ENCODE results near the gene MYO15A.

The MYO15A gene

DNA sequence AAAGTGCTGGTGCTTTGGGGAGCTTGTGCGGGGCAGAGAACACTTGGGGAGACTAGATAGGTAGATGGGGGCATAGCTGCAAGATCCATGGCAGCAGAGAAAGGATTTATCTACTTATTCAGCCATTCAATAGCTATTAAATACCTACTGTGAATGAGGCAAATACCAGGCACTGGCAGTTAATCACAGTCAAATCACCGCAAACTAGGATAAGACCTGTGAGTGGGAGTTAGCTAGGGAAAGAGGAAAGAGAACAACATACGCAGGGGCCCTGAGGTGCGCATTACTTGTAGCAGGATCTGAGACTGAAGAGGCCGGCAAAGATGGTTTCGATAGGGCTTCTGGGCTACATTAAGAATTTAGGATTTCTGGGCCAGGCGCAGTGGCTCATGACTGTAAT, 71.2 kb downstream of the MYO15A start:
- TF ChIP-seq YY1 (IDR thresholded peaks at IDR 0.05; ENCODE audit: insufficient read depth, insufficient read length) (no peak), SUZ12 (IDR thresholded peaks at IDR 0.05; ENCODE audit: extremely low read depth, insufficient read depth, insufficient read length) (no peak), ZNF274 (IDR thresholded peaks at IDR 0.05; ENCODE audit: low read depth, low read length) (no peak)
- Histone ChIP-seq H3K27me3 (ENCODE audit: insufficient read depth, insufficient read length) (no peaks in the 10 kb centered on the region), H3K4me1 (ENCODE audit: insufficient read depth, insufficient read length) (peaks cover 2% of the 10 kb centered on the region), H3K9me3 (ENCODE audit: insufficient read depth, low read length) (no peaks in the 10 kb centered on the region), H3K9ac (ENCODE audit: insufficient read length, low read depth) (no peak overlapping the region), H3K36me3 (ENCODE audit: insufficient read depth, insufficient read length, low read length) (no peaks in the 10 kb centered on the region), H3K4me3 (ENCODE audit: insufficient read length, low read depth) (no peak overlapping the region)
- DNase-seq (ENCODE audit: low read depth, low spot score), result no peak

DNA sequence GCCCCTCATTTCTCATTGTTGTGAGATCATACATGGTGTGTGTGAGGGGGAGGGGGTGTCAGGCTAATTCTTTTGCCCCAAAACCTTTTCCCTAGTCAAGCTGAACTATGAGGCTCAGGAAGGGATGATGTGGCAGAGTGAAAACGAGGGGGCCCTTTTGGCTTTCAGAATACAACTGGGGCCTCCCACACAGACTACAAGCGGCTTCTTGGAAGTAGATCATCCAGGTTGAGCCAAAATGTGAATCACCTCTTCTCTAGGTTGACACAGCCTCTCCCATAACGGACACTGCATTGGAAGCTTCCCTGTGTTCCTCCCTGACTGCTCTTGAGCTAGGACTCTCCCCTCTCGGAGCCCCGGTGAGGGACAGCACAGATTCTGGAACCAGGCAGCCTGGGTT, 72.8 kb downstream of the MYO15A start:
- no peaks in the 10 kb centered on the region for H3K9me3 ChIP-seq (ENCODE audit: insufficient read depth, low read length)
- no peaks in the 10 kb centered on the region for H3K27me3 ChIP-seq (ENCODE audit: insufficient read depth, insufficient read length)
- no peak overlapping the region for H3K9ac ChIP-seq (ENCODE audit: insufficient read length, low read depth)
- H3K4me1 ChIP-seq (ENCODE audit: insufficient read depth, insufficient read length), result peaks cover 2% of the 10 kb centered on the region
- peaks cover 10% of the 10 kb centered on the region for H3K36me3 ChIP-seq (ENCODE audit: insufficient read depth, insufficient read length, low read length)
- TF ChIP-seq YY1 (IDR thresholded peaks at IDR 0.05; ENCODE audit: insufficient read depth, insufficient read length), result no peak
- TF ChIP-seq ZNF274 (IDR thresholded peaks at IDR 0.05; ENCODE audit: low read depth, low read length), result no peak
- no peak for TF ChIP-seq SUZ12 (IDR thresholded peaks at IDR 0.05; ENCODE audit: extremely low read depth, insufficient read depth, insufficient read length)
- H3K4me3 ChIP-seq (ENCODE audit: insufficient read length, low read depth), result no peak overlapping the region
- DNase-seq (ENCODE audit: low read depth, low spot score), result no peak

DNA sequence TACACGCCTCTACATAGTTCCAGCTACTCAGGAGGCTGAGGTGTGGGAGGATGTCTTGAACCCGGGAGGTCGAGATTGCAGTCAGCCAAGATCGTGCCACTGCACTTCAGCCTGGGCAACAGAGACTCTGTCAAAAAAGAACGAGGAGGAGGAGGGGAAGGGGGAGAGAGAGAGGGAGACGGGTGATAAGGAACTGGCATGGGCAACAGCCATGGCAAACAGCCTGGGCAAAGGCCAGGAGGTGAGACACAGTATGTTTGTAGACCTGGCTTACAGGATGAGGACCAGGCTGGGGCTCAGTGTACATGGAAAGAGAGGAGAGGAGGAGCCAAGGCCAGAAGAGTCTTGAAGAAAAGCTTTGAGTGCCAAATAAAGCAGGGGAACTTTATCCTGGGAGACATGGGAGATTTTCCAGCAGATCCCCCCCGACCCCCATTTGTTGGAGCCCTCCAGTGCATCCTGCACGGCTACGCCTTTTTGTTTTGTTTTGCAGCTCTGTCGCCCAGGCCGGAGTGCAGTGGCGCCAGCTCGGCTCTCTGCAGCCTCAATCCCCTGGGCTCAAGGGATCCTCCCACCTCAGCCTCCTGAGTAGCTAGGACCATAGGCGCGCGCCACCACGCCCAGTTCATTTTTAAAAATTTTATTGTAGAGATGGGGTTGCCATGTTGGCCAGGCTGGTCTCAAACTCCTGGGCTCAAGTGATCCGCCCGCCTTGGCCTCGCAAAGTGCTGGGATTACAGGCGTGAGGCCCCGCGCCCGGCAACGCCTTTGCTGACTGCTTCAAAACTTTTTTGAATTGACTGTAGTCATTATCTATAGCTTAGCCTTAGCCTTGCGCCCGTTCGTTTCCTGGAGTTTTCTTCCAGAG, 73.8 kb downstream of the MYO15A start:
- Histone ChIP-seq H3K36me3 (ENCODE audit: insufficient read depth, insufficient read length, low read length) (peaks cover 20% of the 10 kb centered on the region), H3K4me1 (ENCODE audit: insufficient read depth, insufficient read length) (peaks cover 5% of the 10 kb centered on the region), H3K9ac (ENCODE audit: insufficient read length, low read depth) (peak overlapping the region; percentile 89), H3K4me3 (ENCODE audit: insufficient read length, low read depth) (peak overlapping the region; percentile 68), H3K27me3 (ENCODE audit: insufficient read depth, insufficient read length) (no peaks in the 10 kb centered on the region), H3K9me3 (ENCODE audit: insufficient read depth, low read length) (no peaks in the 10 kb centered on the region)
- no peak for DNase-seq (ENCODE audit: low read depth, low spot score)
- no peak for TF ChIP-seq YY1 (IDR thresholded peaks at IDR 0.05; ENCODE audit: insufficient read depth, insufficient read length)
- no peak for TF ChIP-seq SUZ12 (IDR thresholded peaks at IDR 0.05; ENCODE audit: extremely low read depth, insufficient read depth, insufficient read length)
- TF ChIP-seq ZNF274 (IDR thresholded peaks at IDR 0.05; ENCODE audit: low read depth, low read length), result no peak

DNA sequence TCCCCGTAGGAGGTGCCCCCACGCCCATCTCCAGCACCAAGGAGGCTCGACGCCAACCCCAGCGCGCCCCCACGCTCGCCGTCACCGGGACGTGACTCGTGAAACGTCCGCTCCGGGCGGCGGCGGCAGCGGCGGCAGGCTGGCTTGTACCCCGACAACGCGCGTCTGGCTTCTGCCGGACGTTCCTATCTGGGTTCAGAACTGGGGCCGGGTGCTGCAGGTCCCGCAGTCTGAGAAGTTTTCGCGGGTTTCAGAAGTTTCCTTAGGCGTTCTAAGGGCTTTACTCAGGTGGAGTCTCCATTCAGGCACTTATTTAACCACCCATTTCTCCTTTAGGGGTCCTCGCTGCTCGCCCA, 74.4 kb downstream of the MYO15A start:
- Histone ChIP-seq H3K36me3 (ENCODE audit: insufficient read depth, insufficient read length, low read length) (peaks cover 26% of the 10 kb centered on the region), H3K9ac (ENCODE audit: insufficient read length, low read depth) (peak overlapping the region; percentile 89), H3K4me3 (ENCODE audit: insufficient read length, low read depth) (peak overlapping the region; percentile 68), H3K27me3 (ENCODE audit: insufficient read depth, insufficient read length) (no peaks in the 10 kb centered on the region), H3K9me3 (ENCODE audit: insufficient read depth, low read length) (no peaks in the 10 kb centered on the region), H3K4me1 (ENCODE audit: insufficient read depth, insufficient read length) (peaks cover 5% of the 10 kb centered on the region)
- DNase-seq (ENCODE audit: low read depth, low spot score), result no peak
- TF ChIP-seq YY1 (IDR thresholded peaks at IDR 0.05; ENCODE audit: insufficient read depth, insufficient read length), result no peak
- no peak for TF ChIP-seq ZNF274 (IDR thresholded peaks at IDR 0.05; ENCODE audit: low read depth, low read length)
- no peak for TF ChIP-seq SUZ12 (IDR thresholded peaks at IDR 0.05; ENCODE audit: extremely low read depth, insufficient read depth, insufficient read length)

DNA sequence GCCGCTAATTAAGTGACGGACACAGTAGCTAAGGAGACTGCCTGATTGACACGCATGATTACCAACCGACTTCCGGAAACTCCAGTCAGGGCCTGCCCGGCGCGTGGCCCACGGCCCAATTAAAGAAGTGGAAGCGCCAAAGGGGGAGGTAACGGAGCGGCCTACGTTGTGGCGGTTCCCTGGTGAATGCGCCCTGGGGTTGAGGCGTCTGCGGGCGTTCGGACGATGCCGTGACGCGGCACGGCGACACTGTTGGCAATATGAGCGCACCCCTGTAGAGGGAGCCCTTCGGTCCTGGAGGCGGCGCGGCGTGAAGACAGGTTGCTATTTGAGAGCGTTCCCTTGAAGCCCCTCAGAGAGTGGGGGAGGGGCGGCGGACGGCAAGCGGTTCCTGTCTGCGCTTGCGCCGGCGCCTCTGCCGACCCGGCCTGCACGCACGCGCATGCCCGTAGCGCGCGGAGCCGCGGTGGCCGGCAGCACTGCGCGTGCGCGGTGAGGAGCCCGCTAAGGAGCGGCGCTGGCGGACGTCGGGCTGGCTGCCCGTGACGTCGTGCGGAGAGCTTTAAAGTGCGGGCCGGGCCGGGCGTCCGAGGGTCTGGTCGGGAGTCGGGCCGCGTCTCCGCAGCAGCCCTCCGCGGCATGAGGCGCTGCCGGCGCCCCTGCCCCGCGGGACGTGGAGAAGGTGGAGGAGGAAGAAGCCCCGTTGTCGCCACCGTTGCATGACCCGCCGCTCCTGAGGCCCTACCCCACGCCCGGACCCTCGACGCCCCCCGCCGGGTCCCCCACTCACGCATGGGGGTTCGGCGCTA, 75.0 kb downstream of the MYO15A start, which contains the start of gene ALKBH5:
Gene ALKBH5 (plus strand): TSS at position 495 of the 809 bp plus-strand sequence. CDS start 416 bp downstream, outside the sequence.
- no peaks in the 10 kb centered on the region for H3K27me3 ChIP-seq (ENCODE audit: insufficient read depth, insufficient read length)
- TF ChIP-seq YY1 (IDR thresholded peaks at IDR 0.05; ENCODE audit: insufficient read depth, insufficient read length) (no peak), ZNF274 (IDR thresholded peaks at IDR 0.05; ENCODE audit: low read depth, low read length) (no peak), SUZ12 (IDR thresholded peaks at IDR 0.05; ENCODE audit: extremely low read depth, insufficient read depth, insufficient read length) (no peak)
- peak within 1 kb of the TSS; percentile 89 for H3K9ac ChIP-seq (ENCODE audit: insufficient read length, low read depth)
- peak; percentile 95 for DNase-seq (ENCODE audit: low read depth, low spot score)
- H3K36me3 ChIP-seq (ENCODE audit: insufficient read depth, insufficient read length, low read length), result peaks cover 32% of the 10 kb centered on the region
- H3K9me3 ChIP-seq (ENCODE audit: insufficient read depth, low read length), result no peaks in the 10 kb centered on the region
- peaks cover 5% of the 10 kb centered on the region for H3K4me1 ChIP-seq (ENCODE audit: insufficient read depth, insufficient read length)
- H3K4me3 ChIP-seq (ENCODE audit: insufficient read length, low read depth), result peak within 1 kb of the TSS; percentile 68

DNA sequence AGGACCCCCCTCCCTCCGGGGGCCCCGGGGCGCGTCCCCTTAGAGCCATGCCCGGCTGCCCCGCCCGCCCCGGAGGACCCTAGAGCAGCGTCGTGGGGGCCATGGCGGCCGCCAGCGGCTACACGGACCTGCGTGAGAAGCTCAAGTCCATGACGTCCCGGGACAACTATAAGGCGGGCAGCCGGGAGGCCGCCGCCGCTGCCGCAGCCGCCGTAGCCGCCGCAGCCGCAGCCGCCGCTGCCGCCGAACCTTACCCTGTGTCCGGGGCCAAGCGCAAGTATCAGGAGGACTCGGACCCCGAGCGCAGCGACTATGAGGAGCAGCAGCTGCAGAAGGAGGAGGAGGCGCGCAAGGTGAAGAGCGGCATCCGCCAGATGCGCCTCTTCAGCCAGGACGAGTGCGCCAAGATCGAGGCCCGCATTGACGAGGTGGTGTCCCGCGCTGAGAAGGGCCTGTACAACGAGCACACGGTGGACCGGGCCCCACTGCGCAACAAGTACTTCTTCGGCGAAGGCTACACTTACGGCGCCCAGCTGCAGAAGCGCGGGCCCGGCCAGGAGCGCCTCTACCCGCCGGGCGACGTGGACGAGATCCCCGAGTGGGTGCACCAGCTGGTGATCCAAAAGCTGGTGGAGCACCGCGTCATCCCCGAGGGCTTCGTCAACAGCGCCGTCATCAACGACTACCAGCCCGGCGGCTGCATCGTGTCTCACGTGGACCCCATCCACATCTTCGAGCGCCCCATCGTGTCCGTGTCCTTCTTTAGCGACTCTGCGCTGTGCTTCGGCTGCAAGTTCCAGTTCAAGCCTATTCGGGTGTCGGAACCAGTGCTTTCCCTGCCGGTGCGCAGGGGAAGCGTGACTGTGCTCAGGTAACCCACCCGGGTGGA, 75.8 kb downstream of the MYO15A start:
- H3K27me3 ChIP-seq (ENCODE audit: insufficient read depth, insufficient read length), result no peaks in the 10 kb centered on the region

More for the DNA sequence above, 75.8 kb downstream of the MYO15A start:
- peaks cover 5% of the 10 kb centered on the region for H3K4me1 ChIP-seq (ENCODE audit: insufficient read depth, insufficient read length)
- peak overlapping the region; percentile 68 for H3K4me3 ChIP-seq (ENCODE audit: insufficient read length, low read depth)
- no peaks in the 10 kb centered on the region for H3K9me3 ChIP-seq (ENCODE audit: insufficient read depth, low read length)
- no peak for DNase-seq (ENCODE audit: low read depth, low spot score)
- peaks cover 38% of the 10 kb centered on the region for H3K36me3 ChIP-seq (ENCODE audit: insufficient read depth, insufficient read length, low read length)
- TF ChIP-seq YY1 (IDR thresholded peaks at IDR 0.05; ENCODE audit: insufficient read depth, insufficient read length) (no peak), ZNF274 (IDR thresholded peaks at IDR 0.05; ENCODE audit: low read depth, low read length) (no peak), SUZ12 (IDR thresholded peaks at IDR 0.05; ENCODE audit: extremely low read depth, insufficient read depth, insufficient read length) (no peak)
- H3K9ac ChIP-seq (ENCODE audit: insufficient read length, low read depth), result peak overlapping the region; percentile 86
